Stimulated activated CD4-positive, alpha-beta T cell treated with anti-CD3 and anti-CD28 coated beads, Interleukin-2, amount 100 ng/mL, for 4 hours (primary cell): ENCODE results near the gene SLC39A11.

Experiments
- DNase-seq: peaks from one replicate; pipeline ENCODE4 v3.0.0-alpha.2; 2020; ENCODE audit warnings: low read depth

Gene SLC39A11

DNA sequence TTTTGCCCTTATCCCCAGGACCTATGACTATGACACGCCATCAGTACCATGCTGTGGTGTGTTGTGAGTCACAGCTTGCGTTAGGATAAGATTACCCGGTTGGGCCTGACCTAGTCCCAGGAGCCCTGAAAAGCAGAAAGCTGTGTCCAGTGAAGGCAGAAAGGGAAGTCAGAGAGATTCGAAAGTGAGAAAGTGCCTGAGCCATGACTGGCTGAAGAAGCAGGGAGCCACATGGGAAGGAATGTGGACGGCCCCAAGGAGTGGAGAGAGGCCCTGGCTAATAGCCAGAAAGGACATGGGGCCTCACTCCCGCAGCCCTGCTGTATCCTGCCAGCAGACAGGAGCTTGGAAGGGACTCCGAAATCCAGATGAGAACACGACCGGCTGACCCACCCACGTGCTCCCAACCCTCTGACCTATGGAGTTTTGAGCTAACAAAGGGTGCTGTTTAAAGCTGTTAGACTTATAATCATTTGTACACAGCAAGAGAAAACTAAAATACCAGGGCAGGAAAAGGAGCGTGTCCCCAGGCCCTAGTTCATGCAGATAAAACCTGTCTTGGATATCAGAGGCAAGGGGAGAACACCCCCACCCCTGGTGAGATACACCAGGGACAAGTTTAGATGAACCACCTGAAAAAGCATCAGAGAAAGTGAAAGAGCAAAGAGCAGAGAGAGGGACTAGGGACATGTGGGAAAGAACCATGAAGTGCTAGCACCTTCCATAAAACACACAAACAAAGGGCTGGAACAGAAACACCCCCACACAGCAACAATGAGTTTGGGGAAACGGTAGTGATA lies 115.3 kb downstream of the SLC39A11 start:
- DNase-seq, result no peak

DNA sequence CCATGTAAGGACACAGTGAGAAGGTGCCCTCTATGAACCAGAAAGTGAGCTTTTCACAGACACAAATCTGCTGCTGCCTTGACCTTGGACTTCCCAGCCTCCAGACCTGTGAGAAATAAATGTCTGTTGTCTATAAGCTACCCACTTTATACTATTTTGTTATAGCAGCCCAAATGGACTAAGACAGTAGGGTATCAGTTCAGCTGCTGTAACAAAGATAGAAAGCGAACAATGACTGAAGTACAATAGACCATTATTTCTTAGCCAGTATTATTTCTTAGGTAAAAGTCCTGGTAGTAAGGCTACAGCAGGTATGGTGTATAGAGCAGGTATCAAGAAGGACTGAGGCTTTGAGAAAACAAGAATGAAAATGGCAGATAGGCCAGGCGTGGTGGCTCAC lies 117.0 kb downstream of the SLC39A11 start:
- DNase-seq, result no peak

DNA sequence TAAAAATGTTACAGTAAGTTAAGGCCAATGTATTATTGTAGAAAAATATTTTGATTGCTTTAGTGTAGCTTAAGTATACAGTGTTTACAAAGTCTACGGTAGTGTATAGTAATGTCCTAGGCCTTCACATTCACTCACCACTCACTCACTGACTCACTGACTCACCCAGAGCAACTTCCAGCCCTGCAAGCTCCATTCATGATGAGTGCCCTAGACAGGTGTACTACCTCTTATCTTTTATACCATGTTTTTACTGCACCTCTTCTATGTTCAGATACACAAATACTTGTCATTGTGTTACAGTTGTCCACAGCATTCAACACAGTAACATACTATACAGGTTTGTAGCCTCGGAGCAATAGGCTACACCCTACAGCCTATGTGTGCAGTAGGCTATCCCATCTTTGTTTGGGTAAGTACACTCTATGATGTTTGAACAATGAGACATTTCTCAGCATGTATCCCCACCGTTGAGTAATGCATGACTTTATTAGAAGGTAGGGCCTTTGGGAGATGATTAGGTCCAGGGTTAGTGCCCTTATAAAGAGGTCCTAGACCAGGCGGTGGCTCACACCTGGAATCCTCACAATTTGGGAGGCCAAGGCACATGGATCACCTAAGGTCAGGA lies 117.8 kb downstream of the SLC39A11 start:
- DNase-seq, result no peak

DNA sequence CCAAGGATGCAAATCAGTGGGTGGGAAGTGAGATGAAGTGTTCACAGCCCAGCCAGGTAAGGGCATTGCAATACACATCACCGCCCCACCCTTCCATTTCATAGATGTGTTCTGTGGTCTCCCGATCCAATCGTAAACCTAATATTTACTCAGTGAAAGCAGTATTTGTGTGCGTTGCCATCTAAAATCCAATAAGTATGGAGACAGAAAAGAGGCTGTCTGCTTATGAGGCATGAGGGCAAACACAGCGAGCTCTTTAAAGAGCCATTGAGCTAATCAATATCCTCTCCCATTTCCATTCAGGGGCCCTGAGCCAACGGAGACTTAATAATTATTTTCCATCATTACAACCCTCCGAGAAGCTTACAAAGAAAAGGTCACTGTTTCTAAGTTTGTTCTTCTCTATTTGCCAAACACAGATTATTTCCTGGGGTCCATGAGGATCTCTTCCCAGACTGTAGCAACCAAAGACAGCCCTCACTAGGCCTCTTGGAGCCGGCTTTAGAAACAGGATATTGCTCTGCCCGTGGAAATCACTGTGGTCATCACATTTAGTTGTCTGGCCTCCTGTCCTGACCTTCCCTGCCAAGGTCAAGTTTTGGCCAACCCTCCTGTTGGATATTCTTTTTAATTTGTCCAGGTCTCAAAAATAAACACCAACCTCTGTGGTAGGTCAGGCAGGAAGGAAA lies 120.1 kb downstream of the SLC39A11 start:
- no peak for DNase-seq

DNA sequence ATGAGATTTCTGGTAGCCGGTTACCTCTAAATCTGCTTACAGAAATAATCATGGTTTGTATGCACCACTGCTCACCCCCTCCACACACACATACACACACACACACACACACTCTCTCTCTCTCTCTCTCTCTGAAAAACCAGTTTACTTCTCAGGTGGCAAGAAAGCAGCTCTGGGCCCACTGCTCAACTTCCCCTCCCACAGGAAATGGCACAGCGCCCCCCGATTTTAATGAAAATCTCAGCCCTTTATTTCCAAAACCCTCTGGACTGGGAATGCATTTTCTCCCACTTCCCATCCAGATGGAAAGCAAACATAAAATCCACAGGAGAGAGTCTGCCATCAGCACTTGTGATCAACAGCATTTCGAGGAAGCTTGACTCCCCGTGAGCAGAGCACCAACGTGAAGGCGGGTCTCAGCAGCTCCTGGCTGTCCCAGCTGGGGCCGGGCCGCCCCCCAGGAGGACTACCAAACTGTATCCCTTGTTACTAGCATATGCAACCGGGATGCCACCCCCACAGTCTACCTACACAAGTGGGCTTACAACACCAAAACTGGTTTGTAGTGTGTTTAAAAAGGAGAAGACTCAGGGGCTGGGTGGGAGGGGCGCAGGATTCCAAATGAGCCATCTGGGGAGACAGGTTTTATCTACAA lies 121.1 kb downstream of the SLC39A11 start:
- no peak for DNase-seq

DNA sequence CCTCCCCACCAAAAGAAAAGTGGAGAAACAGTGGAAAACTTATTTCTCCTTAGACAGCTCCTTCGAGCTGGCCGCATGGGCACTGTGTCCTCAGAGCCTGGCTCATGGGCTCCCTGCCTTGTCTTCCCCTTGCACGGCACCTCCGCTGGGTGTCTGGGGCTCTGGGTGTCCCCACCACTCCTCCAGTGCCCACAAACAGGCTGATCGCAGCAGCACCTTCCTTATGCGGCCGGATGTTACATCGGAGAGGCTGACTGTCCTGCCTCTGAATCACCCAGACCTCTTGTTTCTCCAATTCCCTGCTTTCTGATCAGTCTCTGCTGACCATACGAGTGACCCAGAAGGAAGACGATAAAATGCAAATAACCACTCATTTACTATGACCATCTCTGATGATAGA lies 121.7 kb downstream of the SLC39A11 start:
- no peak for DNase-seq

DNA sequence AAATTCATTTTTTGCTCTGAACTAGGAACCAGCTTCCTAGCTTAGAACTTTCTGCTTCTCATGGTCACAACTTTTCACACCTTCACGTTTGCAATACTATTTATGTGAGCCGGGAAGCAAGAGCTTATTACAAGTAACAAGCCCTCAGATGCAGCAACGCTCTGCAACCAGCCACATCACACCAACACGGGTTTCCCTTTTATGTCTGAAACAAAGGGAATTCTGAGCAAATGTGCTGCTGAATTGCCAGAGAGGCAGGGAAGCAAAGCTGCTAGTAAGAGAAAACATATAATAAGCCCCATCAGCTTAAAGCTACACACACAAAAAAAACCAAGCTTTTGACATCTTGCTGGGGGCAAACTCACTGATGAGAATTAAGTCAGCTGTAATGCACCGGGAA lies 122.2 kb downstream of the SLC39A11 start:
- DNase-seq, result no peak

DNA sequence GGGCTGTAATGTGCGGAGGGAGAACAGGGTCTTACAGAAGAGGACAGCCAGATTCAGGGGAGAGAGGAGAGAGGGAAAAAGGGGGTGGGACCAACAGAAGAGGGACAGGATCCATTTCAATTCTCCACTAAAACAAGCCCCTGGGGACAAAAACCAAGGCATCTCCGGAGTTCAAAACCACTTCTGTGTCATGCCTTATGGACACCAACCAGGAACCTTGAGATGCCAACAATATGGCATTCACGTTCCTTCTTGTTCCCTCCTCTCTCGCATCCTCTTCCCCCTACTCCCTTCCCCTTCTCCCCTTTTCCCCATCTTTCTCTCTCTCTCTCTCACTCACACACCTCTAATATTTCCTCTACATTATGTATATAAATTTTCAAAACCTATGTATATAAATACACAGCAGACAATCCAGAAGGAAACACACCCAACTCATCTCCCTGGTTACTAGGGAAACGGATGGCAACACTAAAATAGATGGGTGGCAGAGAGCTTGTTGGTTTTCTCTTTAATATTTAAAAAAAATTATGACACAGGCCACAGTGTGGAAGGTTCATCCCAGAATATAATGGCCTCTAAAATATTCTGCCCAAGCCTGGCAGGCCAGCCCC lies 123.1 kb downstream of the SLC39A11 start:
- DNase-seq, result no peak

DNA sequence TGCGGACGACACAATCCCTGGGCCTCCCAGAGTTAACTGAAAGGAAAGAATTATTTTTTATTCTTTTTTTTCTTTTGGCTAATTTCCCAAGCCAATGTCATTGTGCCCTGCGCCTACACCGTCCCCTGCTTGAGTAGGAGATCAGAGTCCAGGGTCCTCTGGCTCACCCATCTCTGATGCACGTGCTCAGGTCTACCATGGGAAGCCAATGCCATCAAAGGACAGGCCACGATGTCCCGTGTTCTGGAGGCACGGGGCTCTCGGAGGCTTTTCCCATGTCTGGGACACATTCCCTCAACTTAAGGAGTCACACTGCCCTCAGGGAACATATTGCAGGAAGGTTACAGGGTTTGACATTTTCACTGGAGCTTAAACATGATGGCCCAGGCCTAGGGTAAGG lies 123.7 kb downstream of the SLC39A11 start:
- DNase-seq, result no peak

DNA sequence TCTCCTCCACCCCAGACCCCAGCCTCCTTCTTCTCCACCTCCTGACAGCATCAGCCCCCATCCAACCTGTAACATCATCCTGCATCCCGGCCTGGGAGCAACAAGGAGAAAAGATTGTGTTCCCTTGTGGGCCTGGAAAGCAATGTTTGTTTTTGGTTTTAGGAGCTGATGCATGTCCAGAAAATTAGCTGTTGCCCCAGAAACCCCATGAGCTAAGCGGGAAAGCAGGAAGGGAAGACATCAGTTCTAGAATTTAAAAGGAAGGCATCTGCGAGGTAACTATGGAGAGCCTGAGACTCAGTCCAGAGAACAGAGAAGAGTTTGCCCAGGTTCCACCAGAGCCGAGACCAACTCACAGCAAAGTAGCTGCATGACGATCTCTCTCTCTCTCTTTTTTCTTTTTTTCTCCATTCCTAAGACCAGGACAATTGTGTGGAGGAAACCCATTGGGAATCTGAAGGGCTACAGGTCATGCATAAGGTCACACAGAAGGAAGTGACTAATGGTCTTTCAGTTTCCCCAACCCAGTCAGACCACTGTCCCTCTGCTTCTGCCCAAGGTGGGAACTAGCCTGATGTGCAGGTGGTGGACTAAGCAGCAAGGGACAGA lies 124.4 kb downstream of the SLC39A11 start:
- DNase-seq, result no peak

DNA sequence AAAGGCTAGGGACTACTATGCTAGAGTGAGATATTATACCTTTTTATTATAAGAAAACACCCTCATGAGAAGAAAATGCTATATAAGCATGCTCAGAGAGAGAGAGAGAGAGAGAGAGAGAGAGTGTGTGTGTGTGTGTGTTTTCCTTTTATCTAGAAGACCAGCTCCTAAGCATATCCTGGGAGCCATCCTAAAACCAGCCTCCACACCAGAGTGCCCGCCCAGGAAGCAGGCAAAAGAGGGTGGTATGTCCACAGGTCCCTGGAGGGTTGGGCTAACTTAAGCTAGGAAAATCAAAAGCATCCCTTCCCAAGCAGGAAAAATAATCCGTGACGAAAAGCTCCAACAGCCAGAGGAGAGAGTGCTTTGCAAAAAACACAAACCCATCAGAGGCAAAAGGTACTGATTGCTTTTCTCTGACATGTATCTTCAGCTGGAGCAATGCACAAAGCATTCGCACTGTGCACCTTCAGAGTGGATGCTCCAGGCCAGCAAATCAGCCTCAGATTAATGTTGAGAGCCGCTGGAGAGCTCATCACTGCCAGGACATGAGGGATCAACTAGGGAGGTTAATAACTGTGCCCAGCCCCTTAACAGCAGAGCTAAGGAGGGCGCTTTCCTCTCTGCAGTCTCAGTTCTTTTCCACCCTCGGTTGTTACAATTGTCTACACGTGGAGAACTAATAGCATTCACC lies 125.1 kb downstream of the SLC39A11 start:
- no peak for DNase-seq

DNA sequence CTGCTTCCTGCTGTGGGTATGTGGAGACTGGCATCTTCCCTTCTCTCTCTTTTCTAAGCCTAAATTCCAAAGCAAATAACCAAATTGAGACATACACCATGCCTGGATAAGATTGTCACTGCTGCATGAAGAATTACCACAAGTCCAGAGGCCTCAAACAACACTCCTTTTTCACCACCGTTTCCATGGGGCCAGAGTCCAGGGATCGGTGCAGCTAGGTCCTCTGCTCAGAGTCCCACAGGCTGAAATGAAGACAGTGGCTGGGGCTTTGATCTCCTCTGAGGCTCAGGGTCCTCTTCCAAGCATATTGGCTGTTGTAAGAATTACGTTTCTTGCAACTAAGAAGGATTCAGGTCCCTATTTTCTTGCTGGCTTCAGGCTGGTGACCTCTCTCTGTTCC lies 130.4 kb downstream of the SLC39A11 start:
- no peak for DNase-seq

DNA sequence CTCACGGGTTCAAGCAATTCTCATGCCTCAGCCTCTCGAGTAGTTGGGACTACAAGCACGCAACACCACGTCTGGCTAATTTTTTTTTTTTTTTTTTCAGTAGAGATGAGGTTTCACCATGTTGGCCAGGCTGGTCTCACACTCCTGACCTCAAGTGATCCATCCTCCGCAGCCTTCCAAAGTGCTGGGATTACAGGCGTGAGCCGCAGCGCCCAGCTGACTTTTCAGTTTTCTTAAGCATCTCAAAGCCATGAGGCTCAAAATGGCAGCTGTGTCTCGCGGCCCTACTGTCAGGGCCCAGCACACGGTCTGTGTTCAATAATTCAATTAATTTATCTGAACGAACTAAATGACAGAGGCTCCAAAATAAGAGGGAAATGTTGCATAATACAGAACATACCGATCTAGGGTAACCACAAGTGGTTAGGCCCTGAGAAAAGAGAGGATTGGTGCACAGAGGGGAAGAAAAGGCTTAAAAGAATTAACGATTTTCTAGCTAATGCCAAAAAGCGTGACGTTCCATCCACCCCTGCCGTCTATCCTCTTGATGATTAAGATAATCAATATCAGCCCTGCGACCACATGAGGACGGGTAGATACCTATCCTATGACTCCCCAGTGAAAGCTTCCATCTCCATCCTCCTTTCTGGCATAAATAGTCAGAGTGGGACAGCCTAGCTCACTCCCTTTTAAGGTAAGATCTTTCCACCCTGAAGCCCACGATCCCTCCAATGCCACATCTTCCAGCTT lies 136.9 kb downstream of the SLC39A11 start:
- DNase-seq, result no peak

DNA sequence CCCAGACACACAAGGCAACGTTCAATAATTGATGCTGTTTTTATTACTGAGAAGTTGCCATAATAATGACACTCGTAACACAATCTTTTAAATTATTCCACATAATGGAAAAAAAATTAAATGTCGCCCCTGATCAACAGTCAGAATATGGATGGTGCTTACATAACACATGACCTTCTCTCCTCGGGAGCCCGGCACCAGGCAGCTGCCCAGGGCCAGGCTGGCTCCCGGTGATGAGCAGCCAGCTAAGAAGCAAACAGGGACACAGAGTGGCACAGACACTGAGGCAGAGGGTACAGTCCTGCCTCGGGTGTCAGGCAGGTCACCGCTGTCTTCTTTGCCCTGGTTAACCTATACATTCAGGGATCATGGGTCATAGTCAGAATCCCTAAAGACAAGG lies 137.9 kb downstream of the SLC39A11 start:
- no peak for DNase-seq

DNA sequence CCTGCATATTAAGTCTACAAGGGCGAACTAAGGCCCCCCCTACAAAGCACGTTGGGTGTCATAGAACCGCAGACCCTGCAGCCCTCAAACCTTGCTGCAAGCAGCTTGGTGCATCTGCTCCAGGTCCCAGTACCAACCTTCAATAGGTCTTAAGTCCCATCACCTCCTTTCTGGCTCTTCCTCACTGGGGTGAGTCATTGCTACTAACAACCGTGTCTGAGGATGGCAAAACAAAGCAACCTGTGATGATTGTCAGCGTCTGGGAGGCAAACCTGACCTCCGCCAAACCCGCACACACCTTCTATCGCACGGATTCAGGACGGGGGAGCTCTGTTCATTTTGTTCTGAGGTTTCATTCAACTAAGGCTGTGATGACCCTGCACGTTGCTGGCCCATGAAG lies 138.9 kb downstream of the SLC39A11 start:
- DNase-seq, result no peak

DNA sequence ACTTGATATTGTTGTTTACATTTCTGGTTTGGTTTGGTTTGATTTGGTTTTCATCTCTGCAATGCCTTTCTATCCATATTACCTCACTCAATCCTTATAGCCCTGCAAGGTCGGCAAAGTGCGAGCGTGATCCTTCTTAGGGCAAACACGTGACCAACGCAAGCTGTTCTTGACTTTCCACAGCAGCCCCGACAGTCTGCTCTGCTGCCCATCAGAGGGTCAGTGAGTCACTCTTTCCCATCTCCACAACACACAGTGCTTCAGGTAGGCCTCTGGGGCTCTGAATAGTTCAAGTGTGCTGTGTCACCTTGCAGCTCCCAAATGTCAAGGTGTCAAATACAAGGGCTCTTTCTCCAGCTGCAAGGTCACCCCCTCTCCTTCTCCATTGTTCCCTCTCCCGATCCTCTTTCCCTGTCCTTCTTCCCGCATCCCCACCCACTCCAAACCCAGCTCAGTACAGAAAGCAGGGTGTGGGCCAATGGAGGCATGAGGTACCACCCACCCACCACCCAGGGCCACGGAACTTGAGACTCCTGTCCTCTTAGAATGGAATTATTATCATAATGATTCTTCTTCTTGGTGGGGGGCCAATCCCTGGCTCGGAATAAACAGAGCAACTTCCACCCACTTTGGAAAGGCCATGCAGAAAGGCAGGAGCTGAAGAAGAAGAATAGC lies 139.7 kb downstream of the SLC39A11 start:
- no peak for DNase-seq

DNA sequence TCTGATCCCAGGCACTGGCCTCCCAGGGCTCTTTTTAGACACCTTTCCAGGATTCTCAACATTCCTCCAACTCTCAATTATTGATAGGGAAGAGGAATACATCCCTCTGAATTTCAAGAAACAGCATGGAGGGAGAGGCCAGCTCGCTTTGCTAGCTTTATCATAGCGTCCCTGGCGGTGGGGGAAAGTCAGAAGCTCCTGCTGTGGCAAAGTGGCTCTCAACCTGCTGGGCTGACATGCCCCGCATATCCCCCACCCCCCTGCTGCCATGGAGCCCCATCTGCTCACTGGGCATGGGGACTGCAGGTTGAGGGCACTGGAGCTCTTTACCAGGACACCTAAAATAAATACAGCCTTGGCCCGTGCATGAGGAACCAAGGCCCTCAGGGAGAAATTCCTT lies 140.3 kb downstream of the SLC39A11 start:
- DNase-seq, result no peak

DNA sequence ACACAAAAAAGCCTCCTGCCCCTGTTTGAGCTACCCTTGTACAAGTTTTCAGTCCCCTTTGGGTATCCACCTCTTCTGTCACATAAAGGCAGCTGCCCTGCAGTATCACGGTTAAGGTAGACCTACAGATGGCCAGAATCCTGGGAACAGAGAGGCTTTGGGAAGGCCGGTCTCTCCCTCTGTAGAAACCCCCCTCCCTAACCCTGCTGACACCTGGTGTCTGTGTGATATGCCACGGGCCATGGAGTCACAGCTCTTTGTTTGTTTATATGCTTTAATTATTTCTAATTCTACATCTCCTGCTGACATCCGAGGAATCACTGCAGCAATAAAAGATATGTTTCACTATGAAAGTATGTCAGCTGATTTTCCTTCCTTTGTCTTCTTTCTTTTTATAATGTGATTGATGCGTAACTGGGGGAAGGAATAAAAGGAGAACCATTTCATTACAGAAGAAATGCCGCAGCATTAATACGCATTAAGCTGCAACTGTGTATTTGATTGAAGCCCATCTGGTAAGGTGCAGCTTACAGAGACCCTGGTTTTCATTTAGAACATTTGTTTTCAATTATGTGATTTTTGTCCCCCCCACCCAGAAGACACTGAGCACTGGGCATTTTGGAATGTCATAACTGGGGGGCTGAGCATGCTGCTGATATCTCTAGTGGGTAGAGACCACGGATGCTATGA lies 142.1 kb downstream of the SLC39A11 start:
- no peak for DNase-seq

DNA sequence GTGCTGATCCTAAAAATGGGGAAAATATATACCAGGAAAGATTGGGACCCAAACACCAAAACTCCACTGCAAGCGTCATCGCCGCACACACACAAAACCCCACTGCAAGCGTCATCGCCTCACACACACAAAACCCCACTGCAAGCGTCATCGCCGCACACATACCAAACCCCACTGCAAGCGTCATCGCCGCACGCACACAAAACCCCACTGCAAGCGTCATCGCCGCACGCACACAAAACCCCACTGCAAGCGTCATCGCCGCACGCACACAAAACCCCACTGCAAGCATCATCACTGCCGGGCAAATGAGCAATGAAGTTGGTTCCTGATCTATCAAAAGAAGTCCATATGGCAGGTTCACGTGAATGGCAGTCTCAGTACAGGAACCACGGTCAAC lies 144.4 kb downstream of the SLC39A11 start:
- no peak for DNase-seq
